Neutrophil (primary cell): ENCODE results near the gene NOC2L.

Experiments used
- H3K27ac ChIP-seq: fragments of 200-600 bp; sonication (generic); 2 replicates; pipeline ENCODE4 v1.5.1; 2016; ENCODE audit warnings: mild to moderate bottlenecking, moderate library complexity
- H3K27me3 ChIP-seq: fragments of 200-600 bp; sonication (generic); 2 replicates; pipeline ENCODE4 v1.6.0; 2016; ENCODE audit warnings: mild to moderate bottlenecking
- H3K36me3 ChIP-seq: fragments of 200-600 bp; sonication (generic); 2 replicates; pipeline ENCODE4 v1.5.1; 2017
- H3K4me1 ChIP-seq, 2 experiments: fragments of 200-600 bp in 1 of 2; sonication (generic) in 1 of 2; 1 replicate in 1 of 2; 2 replicates in 1 of 2; pipeline versions ENCODE4 v1.5.1 to v1.6.1; 2013 to 2016; ENCODE audit warnings: low read depth in 1 of 2, low read length in 1 of 2, mild to moderate bottlenecking in 1 of 2, moderate library complexity in 1 of 2; ENCODE audit not compliant: control insufficient read depth in 1 of 2, insufficient read depth in 1 of 2
- H3K4me3 ChIP-seq, 2 experiments: fragments of 200-600 bp in 1 of 2; sonication (generic) in 1 of 2; 1 replicate in 1 of 2; 2 replicates in 1 of 2; pipeline ENCODE4 v1.5.1; 2013 to 2016; ENCODE audit warnings: low read depth in 1 of 2, low read length in 1 of 2, mild to moderate bottlenecking in 1 of 2, moderate library complexity in 1 of 2
- H3K9me3 ChIP-seq: fragments of 200-600 bp; sonication (generic); 2 replicates; pipeline ENCODE4 v1.5.1; 2016
- CTCF ChIP-seq: fragments of 200-600 bp; sonication (generic); IDR thresholded peaks from 2 replicates; pipeline ENCODE4 v1.5.1; 2016; ENCODE audit warnings: antibody characterized with exemption

Gene NOC2L

DNA sequence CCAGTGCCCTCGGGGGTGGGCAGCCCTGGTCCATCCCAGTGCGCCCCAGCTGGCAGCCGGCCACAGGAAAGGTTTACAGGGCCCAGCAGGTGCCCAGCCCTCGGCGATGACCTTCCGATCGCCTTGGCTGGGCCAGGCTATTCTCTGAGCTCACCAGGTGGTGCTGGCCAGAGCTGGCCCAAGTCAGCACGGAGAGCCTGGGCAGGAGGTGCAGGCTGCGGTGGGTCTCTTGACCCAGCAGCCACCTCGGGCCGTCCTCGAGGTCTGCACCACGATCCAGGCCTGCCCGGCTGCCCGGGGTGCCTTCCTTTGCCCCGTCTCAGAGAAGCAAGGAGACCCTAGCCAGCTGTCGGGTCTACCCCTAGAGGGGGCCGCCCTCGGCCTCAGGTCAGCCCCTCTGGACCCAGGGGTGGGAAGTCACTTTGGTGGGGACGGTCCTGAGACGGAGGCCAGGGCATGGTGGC lies 22.5 kb upstream of the NOC2L start:
- no peaks in the 10 kb centered on the region for H3K9me3 ChIP-seq
- H3K27me3 ChIP-seq: peaks cover 70% of the 10 kb centered on the region
- H3K4me1 ChIP-seq: no peaks in the 10 kb centered on the region
- TF ChIP-seq CTCF: no peak
- no peaks in the 10 kb centered on the region for H3K36me3 ChIP-seq
- H3K4me3 ChIP-seq: no peak overlapping the region
- H3K27ac ChIP-seq: no peak overlapping the region

- no peaks in the 10 kb centered on the region for H3K9me3 ChIP-seq
- TF ChIP-seq CTCF: no peak
- H3K36me3 ChIP-seq: no peaks in the 10 kb centered on the region
- H3K4me3 ChIP-seq: no peak overlapping the region
- H3K27ac ChIP-seq: no peak overlapping the region
- H3K4me1 ChIP-seq: peaks cover 3 to 5% of the 10 kb centered on the region in 2 experiments
- H3K27me3 ChIP-seq: peaks cover 70% of the 10 kb centered on the region
Measured at GRCh38 chr1:980602-981395, 21.7 kb upstream of the NOC2L start.

- Histone ChIP-seq H3K4me3 (no peak overlapping the region), H3K4me1 (peaks cover 3 to 5% of the 10 kb centered on the region in 2 experiments), H3K9me3 (no peaks in the 10 kb centered on the region), H3K36me3 (no peaks in the 10 kb centered on the region), H3K27ac (no peak overlapping the region), H3K27me3 (peaks cover 70% of the 10 kb centered on the region)
- no peak for TF ChIP-seq CTCF
Measured at GRCh38 chr1:980137-980571, 21.1 kb upstream of the NOC2L start.

GRCh38 chr1:979744-980072 lies 20.7 kb upstream of the NOC2L start:
- no peak for TF ChIP-seq CTCF
- peaks cover 3 to 5% of the 10 kb centered on the region in 2 experiments for H3K4me1 ChIP-seq

DNA sequence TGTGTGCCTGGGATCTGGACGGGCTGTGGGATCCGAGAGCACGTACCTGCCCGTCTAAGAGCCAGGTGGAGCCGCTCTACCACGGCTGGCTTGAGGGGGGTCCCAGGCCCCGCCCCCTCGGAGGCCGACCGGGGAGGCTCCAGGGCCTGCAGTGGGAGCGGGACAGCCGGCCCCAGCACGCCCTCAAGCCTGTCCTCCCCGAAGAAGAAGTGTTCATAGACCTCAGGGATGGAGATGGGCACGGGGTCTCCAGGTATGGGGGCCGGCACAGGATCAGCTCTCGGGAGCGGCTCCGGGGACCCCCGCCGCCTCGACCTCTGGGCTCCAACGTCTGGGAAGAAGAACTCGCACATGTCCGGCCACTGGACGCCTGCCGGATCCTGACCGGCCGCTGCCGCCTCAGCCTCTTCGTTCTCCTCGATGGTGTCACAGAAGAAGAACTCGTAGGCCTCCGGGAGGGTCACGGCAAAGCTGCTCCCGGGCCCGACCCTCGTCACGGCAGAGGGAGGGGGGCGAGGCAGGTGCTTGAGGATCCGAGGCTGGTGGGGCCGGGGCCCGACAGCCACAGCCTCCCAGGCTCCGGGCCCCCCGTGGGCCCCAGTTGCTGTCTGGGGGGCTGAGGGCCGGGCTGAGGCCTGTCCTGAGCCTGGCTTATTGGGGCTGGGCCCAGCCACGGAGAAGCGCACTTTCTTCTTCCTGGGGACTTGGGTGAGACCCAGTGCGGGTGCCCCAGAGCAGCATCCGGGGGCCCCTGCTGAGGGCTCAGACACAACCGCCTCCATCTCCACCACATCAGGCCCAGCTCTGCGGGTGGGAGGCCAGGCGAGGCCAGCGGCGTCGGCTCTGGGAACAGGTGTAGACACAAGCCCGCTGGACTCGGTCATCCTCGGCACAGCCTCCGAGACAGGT lies 20.0 kb upstream of the NOC2L start:
- Histone ChIP-seq H3K4me1 (peaks cover 3 to 5% of the 10 kb centered on the region in 2 experiments), H3K36me3 (no peaks in the 10 kb centered on the region), H3K9me3 (no peaks in the 10 kb centered on the region), H3K4me3 (no peak overlapping the region), H3K27me3 (peaks cover 71% of the 10 kb centered on the region), H3K27ac (no peak overlapping the region)
- TF ChIP-seq CTCF: no peak

More at GRCh38 chr1:979744-980072, 20.7 kb upstream of the NOC2L start:
- H3K27ac ChIP-seq: no peak overlapping the region
- no peaks in the 10 kb centered on the region for H3K36me3 ChIP-seq
- no peaks in the 10 kb centered on the region for H3K9me3 ChIP-seq
- H3K27me3 ChIP-seq: peaks cover 70% of the 10 kb centered on the region
- H3K4me3 ChIP-seq: no peak overlapping the region
